Gastrocnemius medialis (tissue), 4 donors: ENCODE results near the gene NDUFS8.

Source experiments
- CTCF ChIP-seq, 5 experiments: fragments of 450-650 bp in 3 of 5; fragments of 200-600 bp in 2 of 5; sonication (generic) in 2 of 5; IDR thresholded peaks in 4 of 5; conservative IDR thresholded peaks in 1 of 5; 1 replicate in 4 of 5; 2 replicates in 1 of 5; pipeline ENCODE4 v1.5.1; 2016 to 2019; ENCODE audit warnings: antibody characterized with exemption in 5 of 5, mild to moderate bottlenecking in 3 of 5, moderate library complexity in 3 of 5
- POLR2A ChIP-seq, 2 donors: fragments of 450-650 bp; IDR thresholded peaks; one replicate each; pipeline ENCODE4 v1.6.1; 2017; ENCODE audit warnings: antibody characterized with exemption in 2 of 2, mild to moderate bottlenecking in 2 of 2, moderate library complexity in 2 of 2

- TF ChIP-seq CTCF (IDR thresholded peaks at IDR 0.05 in 4 of 5, conservative IDR thresholded peaks at IDR 0.05 in 1 of 5) (no peak), POLR2A (IDR thresholded peaks at IDR 0.05) (no peak)
Measured at GRCh38 chr11:68036141-68036716, 5.7 kb downstream of the NDUFS8 start.
